Smooth muscle cell (in vitro differentiated cells): Measurements from ENCODE around the gene EMP2. TPM values are rescaled to one million over a fixed set of nuclear protein-coding genes. Genes with fewer than 3 reads are reported as not detected.

Source experiments
- DNase-seq: peaks from one replicate; lab custom pipeline; 2025; ENCODE audit not compliant: unreplicated experiment; lab: John Stamatoyannopoulos, UW
- H2AFZ ChIP-seq: fragments of 200-600 bp; sonication (generic); 2 replicates; pipeline ENCODE4 v1.6.0; 2016; ENCODE audit warnings: antibody characterized with exemption, low read depth, mild to moderate bottlenecking
- H3F3A ChIP-seq: fragments of 200-600 bp; sonication (generic); 2 replicates; pipeline ENCODE4 v1.6.0; 2017; ENCODE audit warnings: antibody characterized with exemption, low read depth
- H3K27ac ChIP-seq: fragments of 200-600 bp; sonication (generic); 2 replicates; pipeline ENCODE4 v1.5.1; 2016; ENCODE audit warnings: low read depth, mild to moderate bottlenecking
- H3K27me3 ChIP-seq: fragments of 200-600 bp; sonication (generic); 2 replicates; pipeline ENCODE4 v1.6.1; 2016; ENCODE audit warnings: low read depth, mild to moderate bottlenecking
- H3K36me3 ChIP-seq: fragments of 200-600 bp; sonication (generic); 2 replicates; pipeline ENCODE4 v1.5.1; 2016; ENCODE audit warnings: low read depth
- H3K4me1 ChIP-seq: fragments of 200-600 bp; sonication (generic); 2 replicates; pipeline ENCODE4 v1.5.1; 2016; ENCODE audit warnings: low read depth
- H3K4me2 ChIP-seq: fragments of 200-600 bp; sonication (generic); 2 replicates; pipeline ENCODE4 v1.6.0; 2016; ENCODE audit warnings: mild to moderate bottlenecking
- H3K4me3 ChIP-seq: fragments of 200-600 bp; sonication (generic); 2 replicates; pipeline ENCODE4 v1.5.1; 2016; ENCODE audit warnings: mild to moderate bottlenecking
- H3K79me2 ChIP-seq: fragments of 200-600 bp; sonication (generic); 2 replicates; pipeline ENCODE4 v1.6.0; 2016; ENCODE audit warnings: low read depth, mild to moderate bottlenecking
- H3K9ac ChIP-seq: fragments of 200-600 bp; sonication (generic); 2 replicates; pipeline ENCODE4 v1.6.0; 2016; ENCODE audit warnings: low read depth
- H3K9me3 ChIP-seq: fragments of 200-600 bp; sonication (generic); replicated peaks from 2 replicates; pipeline ENCODE4 v1.5.1; 2016; ENCODE audit warnings: low read depth
- H4K20me1 ChIP-seq: fragments of 200-600 bp; sonication (generic); 2 replicates; pipeline ENCODE4 v1.6.0; 2016; ENCODE audit warnings: low read depth
- WGBS: methylation state at CpG from one replicate; pipeline ENCODE4 v1.1.7; 2016; ENCODE audit warnings: low lambda C conversion rate; 5-methylcytosine and 5-hydroxymethylcytosine counted together
- polyA plus RNA-seq: library from polyadenylated mRNA; unstranded; fragments of >200 nt; fragmentation: Nextera tagmentation; extraction: Ambion mirVana; gene quantifications from 2 replicates; pipeline ENCODE4 v1.2.1, GENCODE V29; 2016
- total RNA-seq: library from RNA; depleted of rRNA; stranded (reverse); fragments of >200 nt; gene quantifications from 2 replicates; pipeline ENCODE4 v1.2.3, GENCODE V29; 2014
- TF ChIP-seq, protein P1 (sequence below): fragments of 200-600 bp; sonication (generic); IDR thresholded peaks from 2 replicates; pipeline ENCODE4 v1.5.1; 2017; ENCODE audit warnings: borderline replicate concordance, mild to moderate bottlenecking, antibody characterized with exemption; ENCODE audit not compliant: insufficient read depth, poor library complexity, severe bottlenecking

EMP2 gene
- total and polyA plus RNA-seq, 2 experiments from 2014 or later: 3.9 to 20.7 TPM

DNA sequence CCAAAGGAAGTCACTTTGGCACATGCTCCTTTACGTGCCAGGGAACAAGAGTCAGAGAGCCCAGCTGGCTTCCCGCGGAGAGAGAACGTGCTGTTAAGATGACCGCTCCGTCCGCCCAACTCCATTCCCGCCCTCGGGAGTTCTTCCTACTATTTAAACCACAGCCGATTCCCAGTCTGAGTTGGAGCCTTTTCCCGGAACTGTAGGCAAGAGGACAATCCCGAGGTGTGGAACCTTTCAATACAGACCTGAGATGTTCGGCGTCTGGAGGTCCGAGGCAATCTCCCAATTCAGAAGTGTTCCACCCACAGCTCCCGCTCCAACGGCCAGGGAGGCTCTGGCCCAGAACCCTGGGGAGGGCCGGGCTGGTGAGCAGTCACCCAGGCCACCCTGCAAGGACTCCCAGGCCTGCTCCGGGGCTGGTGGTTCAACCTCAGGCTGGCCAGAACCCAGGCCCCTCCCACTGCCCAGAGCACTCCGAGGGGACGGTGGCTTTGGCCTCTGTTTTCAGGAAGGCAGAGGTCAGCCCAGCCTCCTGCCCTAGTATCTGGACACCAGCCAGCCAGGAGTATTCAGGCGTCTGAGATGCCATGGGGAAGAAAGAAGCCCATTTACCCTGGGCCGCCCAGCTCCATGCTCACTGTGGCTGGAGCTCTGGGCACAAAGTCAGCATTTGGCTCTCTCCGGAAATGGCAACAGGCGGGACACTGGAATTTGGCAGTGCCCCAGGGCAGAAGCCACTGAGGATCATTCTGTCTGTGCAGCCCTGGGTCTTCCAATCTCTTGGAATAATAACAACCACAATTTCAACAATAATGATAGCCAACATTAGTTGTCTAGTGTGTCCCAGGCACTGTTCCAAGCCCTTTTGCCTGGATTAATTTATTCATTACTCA, 21.4 kb downstream of the EMP2 start:
- no peak overlapping the region for H2AFZ ChIP-seq
- H3K4me3 ChIP-seq: no peak overlapping the region
- no peaks in the 10 kb centered on the region for H3K36me3 ChIP-seq
- 91% methylated on average over 25 of the region's 25 CpGs for WGBS
- no peaks in the 10 kb centered on the region for H3K27me3 ChIP-seq
- no peaks in the 10 kb centered on the region for H3K79me2 ChIP-seq
- H3K27ac ChIP-seq: no peak overlapping the region
- no peak overlapping the region for H3K4me2 ChIP-seq
- H3F3A ChIP-seq: no peaks in the 10 kb centered on the region
- H3K9me3 ChIP-seq: peaks cover 3% of the 10 kb centered on the region
- H4K20me1 ChIP-seq: no peaks in the 10 kb centered on the region
- TF ChIP-seq, protein P1, sequence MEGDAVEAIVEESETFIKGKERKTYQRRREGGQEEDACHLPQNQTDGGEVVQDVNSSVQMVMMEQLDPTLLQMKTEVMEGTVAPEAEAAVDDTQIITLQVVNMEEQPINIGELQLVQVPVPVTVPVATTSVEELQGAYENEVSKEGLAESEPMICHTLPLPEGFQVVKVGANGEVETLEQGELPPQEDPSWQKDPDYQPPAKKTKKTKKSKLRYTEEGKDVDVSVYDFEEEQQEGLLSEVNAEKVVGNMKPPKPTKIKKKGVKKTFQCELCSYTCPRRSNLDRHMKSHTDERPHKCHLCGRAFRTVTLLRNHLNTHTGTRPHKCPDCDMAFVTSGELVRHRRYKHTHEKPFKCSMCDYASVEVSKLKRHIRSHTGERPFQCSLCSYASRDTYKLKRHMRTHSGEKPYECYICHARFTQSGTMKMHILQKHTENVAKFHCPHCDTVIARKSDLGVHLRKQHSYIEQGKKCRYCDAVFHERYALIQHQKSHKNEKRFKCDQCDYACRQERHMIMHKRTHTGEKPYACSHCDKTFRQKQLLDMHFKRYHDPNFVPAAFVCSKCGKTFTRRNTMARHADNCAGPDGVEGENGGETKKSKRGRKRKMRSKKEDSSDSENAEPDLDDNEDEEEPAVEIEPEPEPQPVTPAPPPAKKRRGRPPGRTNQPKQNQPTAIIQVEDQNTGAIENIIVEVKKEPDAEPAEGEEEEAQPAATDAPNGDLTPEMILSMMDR: no peak
- no peaks in the 10 kb centered on the region for H3K4me1 ChIP-seq
- no peak for DNase-seq
- no peak overlapping the region for H3K9ac ChIP-seq

DNA sequence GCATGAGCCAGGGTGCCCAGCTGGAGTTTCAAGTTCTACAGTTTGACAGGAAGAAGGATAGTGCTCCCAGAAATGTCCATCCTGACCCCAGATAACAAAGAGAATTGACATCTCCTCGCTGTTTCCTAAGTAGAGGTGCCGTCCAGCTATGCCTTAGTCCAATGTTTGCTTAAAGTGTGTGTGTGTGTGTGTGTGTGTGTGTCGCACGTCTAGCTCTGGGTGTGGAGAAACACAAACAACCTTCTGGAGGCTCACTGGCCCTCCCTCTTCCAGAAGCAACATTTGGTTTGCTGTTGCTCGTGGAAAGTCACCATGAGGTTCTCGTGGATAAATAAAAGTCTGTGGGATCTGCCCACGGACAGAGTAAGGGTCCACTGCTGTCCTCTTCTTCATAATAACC, 22.1 kb downstream of the EMP2 start:
- no peaks in the 10 kb centered on the region for H3K4me1 ChIP-seq
- no peak overlapping the region for H3K27ac ChIP-seq
- TF ChIP-seq, protein P1: no peak
- WGBS: 99% methylated on average over 7 of the region's 7 CpGs
- H4K20me1 ChIP-seq: no peaks in the 10 kb centered on the region
- no peak overlapping the region for H2AFZ ChIP-seq
- no peaks in the 10 kb centered on the region for H3K27me3 ChIP-seq
- H3K79me2 ChIP-seq: no peaks in the 10 kb centered on the region
- no peak for DNase-seq
- peaks cover 3% of the 10 kb centered on the region for H3K9me3 ChIP-seq
- no peak overlapping the region for H3K4me2 ChIP-seq
- H3K9ac ChIP-seq: no peak overlapping the region
- H3K4me3 ChIP-seq: no peak overlapping the region
- H3F3A ChIP-seq: no peaks in the 10 kb centered on the region
- no peaks in the 10 kb centered on the region for H3K36me3 ChIP-seq

DNA sequence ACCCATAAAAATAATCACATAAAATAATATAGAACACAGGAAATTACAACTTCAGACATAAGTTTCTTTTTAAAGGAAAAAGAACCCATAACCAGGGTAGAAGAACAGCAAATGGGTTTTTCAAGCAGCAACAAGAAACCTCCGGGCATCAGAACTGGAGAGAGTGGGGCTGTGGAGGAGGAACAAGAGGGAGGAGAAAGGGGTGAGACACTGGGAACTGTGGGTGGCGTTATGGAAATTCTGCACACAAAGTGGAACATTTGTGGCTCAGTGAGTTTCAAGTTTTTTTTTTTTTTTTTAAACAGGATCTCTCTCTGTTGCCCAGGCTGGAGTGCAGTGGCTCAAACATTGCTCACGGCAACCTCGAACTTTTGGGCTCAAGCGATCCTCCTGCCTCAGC, 22.6 kb downstream of the EMP2 start:
- H3K36me3 ChIP-seq: no peaks in the 10 kb centered on the region
- peaks cover 3% of the 10 kb centered on the region for H3K9me3 ChIP-seq
- 95% methylated on average over 5 of the region's 5 CpGs for WGBS
- H3K9ac ChIP-seq: no peak overlapping the region
- no peak overlapping the region for H3K4me3 ChIP-seq
- H3K27me3 ChIP-seq: no peaks in the 10 kb centered on the region
- H3F3A ChIP-seq: no peaks in the 10 kb centered on the region
- DNase-seq: no peak
- TF ChIP-seq, protein P1: no peak
- no peak overlapping the region for H3K4me2 ChIP-seq
- no peak overlapping the region for H3K27ac ChIP-seq
- no peaks in the 10 kb centered on the region for H4K20me1 ChIP-seq
- no peak overlapping the region for H2AFZ ChIP-seq
- no peaks in the 10 kb centered on the region for H3K4me1 ChIP-seq
- H3K79me2 ChIP-seq: no peaks in the 10 kb centered on the region

DNA sequence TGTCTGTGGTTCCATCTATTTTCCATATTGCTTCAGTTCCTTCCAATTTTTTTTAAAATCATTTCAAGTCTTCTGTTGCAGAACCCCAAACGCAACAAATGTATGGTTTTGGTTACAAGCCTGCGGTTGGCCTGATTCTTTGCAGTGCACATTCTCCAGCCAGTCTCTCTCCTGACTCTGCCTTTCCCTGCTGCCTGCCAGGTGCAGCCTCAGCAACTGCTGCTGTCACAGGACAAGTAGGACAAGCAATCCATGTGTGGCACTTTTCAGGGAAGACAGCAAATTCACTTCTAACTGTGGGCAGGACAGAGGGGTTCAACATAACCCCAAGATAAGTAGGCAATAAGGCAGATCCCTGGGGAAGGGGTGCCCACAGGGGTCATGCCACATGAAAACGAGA, 24.2 kb downstream of the EMP2 start:
- Histone ChIP-seq H3K79me2 (no peaks in the 10 kb centered on the region), H3K9ac (no peak overlapping the region), H3K4me1 (no peaks in the 10 kb centered on the region), H4K20me1 (no peaks in the 10 kb centered on the region), H2AFZ (no peak overlapping the region), H3K4me2 (no peak overlapping the region), H3K27ac (no peak overlapping the region), H3F3A (no peaks in the 10 kb centered on the region), H3K9me3 (peaks cover 3% of the 10 kb centered on the region), H3K27me3 (no peaks in the 10 kb centered on the region), H3K36me3 (no peaks in the 10 kb centered on the region), H3K4me3 (no peak overlapping the region)
- TF ChIP-seq, protein P1: no peak
- no peak for DNase-seq
- 96% methylated on average over 3 of the region's 3 CpGs for WGBS
